Suprapubic skin (tissue), 4 donors: ENCODE data around the gene BTBD1.

Experiments used
- CTCF ChIP-seq, 2 donors: fragments of 200-600 bp in 1 of 2; fragments of 450-650 bp in 1 of 2; sonication (generic) in 1 of 2; IDR thresholded peaks; one replicate each; pipeline ENCODE4 v1.5.1; 2016 to 2019; ENCODE audit warnings: antibody characterized with exemption in 2 of 2, mild to moderate bottlenecking in 1 of 2, moderate library complexity in 1 of 2
- EP300 ChIP-seq: sonication (generic); formaldehyde crosslinking; IDR thresholded peaks from one replicate; pipeline ENCODE4 v1.6.1; 2017; ENCODE audit warnings: antibody characterized with exemption
- POLR2A ChIP-seq, 2 donors: fragments of 450-650 bp; IDR thresholded peaks; one replicate each; pipeline ENCODE4 v1.6.1; 2017; ENCODE audit warnings: antibody characterized with exemption in 2 of 2, mild to moderate bottlenecking in 2 of 2, moderate library complexity in 2 of 2
- POLR2AphosphoS5 ChIP-seq, 3 donors: sonication (generic); formaldehyde crosslinking; IDR thresholded peaks; one replicate each; pipeline ENCODE4 v1.6.1; 2017; ENCODE audit warnings: antibody characterized with exemption in 3 of 3

GRCh38 chr15:83065431-83065830, 1.6 kb downstream of the BTBD1 start:
- TF ChIP-seq CTCF (IDR thresholded peaks at IDR 0.05) (no peak), POLR2AphosphoS5 (IDR thresholded peaks at IDR 0.05) (no peak), POLR2A (IDR thresholded peaks at IDR 0.05) (no peak), EP300 (no peak)
